ENCODE measurements around the gene KRI1. TPM values are rescaled to one million over a fixed set of nuclear protein-coding genes. Genes with fewer than 3 reads are reported as not detected.

KRI1 gene
- total and polyA plus RNA-seq, 2 donors (not counting 3 experiments of a cell fraction or from before 2014, with no cell fraction given): 6.7 to 25.7 TPM

MicroRNAs encoded within 50 kb of the gene (microRNA counts, 767-probe panel; counts per million panel counts)
- microRNA hsa-miR-1238: 723 counts per million, percentile 96 among the panel's probes with 10 or more counts

Small RNA genes within 50 kb of the gene (microRNA-seq; reads per million reads assigned to microRNA genes)
- not detected for gene MIR1238 (ENCODE audit: borderline number of aligned reads, borderline replicate concordance)

Small RNA genes within 50 kb of the gene (small RNA-seq; reads per million reads assigned to genes)
- gene MIR1238 (ENCODE audit: insufficient read depth, insufficient read length, low read depth, low replicate concordance) (not detected), gene RNU7-140P (ENCODE audit: insufficient read depth, insufficient read length, low read depth, low replicate concordance) (not detected)

Other genes starting within 250 kb of the KRI1 start
- 20.5 and 22.4 TPM in 2 replicates for gene FDX2, start 250.0 kb downstream of the KRI1 start, total RNA-seq
- gene FDX2, start 250.0 kb downstream of the KRI1 start, polyA plus RNA-seq: 59.8 and 61.6 TPM in 2 replicates
- gene RAVER1, start 232.5 kb downstream of the KRI1 start, total RNA-seq: 47.6 and 55.1 TPM in 2 replicates
- 5.1 and 5.2 TPM in 2 replicates for gene RAVER1, start 232.5 kb downstream of the KRI1 start, polyA plus RNA-seq
- gene ICAM3, start 226.4 kb downstream of the KRI1 start, total RNA-seq: 11.4 and 11.6 TPM in 2 replicates
- 6.7 and 8.7 TPM in 2 replicates for gene ICAM3, start 226.4 kb downstream of the KRI1 start, polyA plus RNA-seq
- gene TYK2, start 185.4 kb downstream of the KRI1 start, total RNA-seq: 138 and 142 TPM in 2 replicates
- gene TYK2, start 185.4 kb downstream of the KRI1 start, polyA plus RNA-seq: 92.9 and 93.7 TPM in 2 replicates
- gene CDC37, start 162.5 kb downstream of the KRI1 start, total RNA-seq: 275 and 300 TPM in 2 replicates
- 366 and 372 TPM in 2 replicates for gene CDC37, start 162.5 kb downstream of the KRI1 start, polyA plus RNA-seq
- 9.9 and 10.0 TPM in 2 replicates for gene PDE4A, start 145.5 kb downstream of the KRI1 start, total RNA-seq
- gene PDE4A, start 145.5 kb downstream of the KRI1 start, polyA plus RNA-seq: 3.7 and 3.8 TPM in 2 replicates
- gene KEAP1, start 62.7 kb downstream of the KRI1 start, total RNA-seq: 78.2 and 81.4 TPM in 2 replicates
- 91.1 and 107 TPM in 2 replicates for gene KEAP1, start 62.7 kb downstream of the KRI1 start, polyA plus RNA-seq
- not detected in 2 replicates for gene S1PR5, start 48.6 kb downstream of the KRI1 start, total RNA-seq
- not detected in 2 replicates for gene S1PR5, start 48.6 kb downstream of the KRI1 start, polyA plus RNA-seq
- gene ATG4D, start 22.1 kb downstream of the KRI1 start, total RNA-seq: 19.8 and 21.8 TPM in 2 replicates
- 24.9 and 29.6 TPM in 2 replicates for gene ATG4D, start 22.1 kb downstream of the KRI1 start, polyA plus RNA-seq
- gene CDKN2D, start 3.0 kb upstream of the KRI1 start, total RNA-seq: 5.0 and 5.9 TPM in 2 replicates
- 9.2 and 9.8 TPM in 2 replicates for gene CDKN2D, start 3.0 kb upstream of the KRI1 start, polyA plus RNA-seq
- gene AP1M2, start 21.3 kb upstream of the KRI1 start, total RNA-seq: not detected in 2 replicates
- gene AP1M2, start 21.3 kb upstream of the KRI1 start, polyA plus RNA-seq: 0.19 TPM in 1 of 2 replicates, not detected in the other
- 130 and 136 TPM in 2 replicates for gene SLC44A2, start 59.5 kb upstream of the KRI1 start, total RNA-seq
- gene SLC44A2, start 59.5 kb upstream of the KRI1 start, polyA plus RNA-seq: 94.2 and 97.7 TPM in 2 replicates
- 425 and 459 TPM in 2 replicates for gene ILF3, start 88.3 kb upstream of the KRI1 start, total RNA-seq
- 186 and 187 TPM in 2 replicates for gene ILF3, start 88.3 kb upstream of the KRI1 start, polyA plus RNA-seq
- 38.2 and 41.7 TPM in 2 replicates for gene QTRT1, start 135.4 kb upstream of the KRI1 start, total RNA-seq
- gene QTRT1, start 135.4 kb upstream of the KRI1 start, polyA plus RNA-seq: 61.0 and 64.9 TPM in 2 replicates
- gene DNM2, start 152.1 kb upstream of the KRI1 start, total RNA-seq: 164 and 175 TPM in 2 replicates
- gene DNM2, start 152.1 kb upstream of the KRI1 start, polyA plus RNA-seq: 81.8 and 89.9 TPM in 2 replicates